OCI-M2 (cell line): Measurements from ENCODE around the gene SEC16A.

Source experiments
- DNase-seq: peaks from one replicate; lab custom pipeline; 2025; ENCODE audit not compliant: unreplicated experiment; lab: John Stamatoyannopoulos, UW

The SEC16A gene

DNA sequence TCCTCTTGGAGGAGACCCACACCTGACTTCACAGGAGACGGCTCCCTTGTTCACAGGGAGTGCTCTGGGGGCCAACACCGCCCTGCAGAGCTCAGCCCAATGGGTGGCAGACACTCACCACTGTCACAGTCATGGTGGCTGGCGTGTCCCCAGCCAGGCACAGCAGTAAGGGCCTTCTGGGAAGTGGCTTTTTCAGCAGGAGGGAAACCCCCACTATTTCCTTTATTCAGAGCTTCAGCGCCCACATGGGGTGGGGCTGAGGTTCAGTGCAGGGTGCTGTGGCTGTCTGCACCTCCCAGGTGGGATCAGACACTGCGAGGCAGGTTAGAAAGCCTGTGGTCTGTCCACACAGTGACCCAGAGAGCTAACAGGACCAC, 79.3 kb downstream of the SEC16A start:
- no peak for DNase-seq

DNA sequence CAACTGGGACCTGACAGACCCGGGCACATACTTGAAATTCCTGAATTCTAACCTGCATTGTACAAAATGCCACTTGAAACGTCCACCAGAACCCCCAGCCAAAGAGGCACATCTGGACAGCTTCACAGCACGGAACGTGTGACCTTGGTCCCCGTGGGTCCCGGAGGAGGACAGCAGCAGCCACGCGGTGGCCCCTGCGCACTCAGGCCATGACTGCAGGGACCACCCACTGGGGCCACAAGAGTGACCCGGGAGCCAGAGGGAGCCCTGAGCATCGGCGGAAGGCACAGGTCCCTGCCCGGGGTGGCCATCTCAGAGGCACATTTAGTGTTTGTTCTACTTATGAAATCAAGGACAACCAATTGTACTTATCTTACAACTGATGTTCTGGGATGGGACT, 80.8 kb downstream of the SEC16A start:
- no peak for DNase-seq

DNA sequence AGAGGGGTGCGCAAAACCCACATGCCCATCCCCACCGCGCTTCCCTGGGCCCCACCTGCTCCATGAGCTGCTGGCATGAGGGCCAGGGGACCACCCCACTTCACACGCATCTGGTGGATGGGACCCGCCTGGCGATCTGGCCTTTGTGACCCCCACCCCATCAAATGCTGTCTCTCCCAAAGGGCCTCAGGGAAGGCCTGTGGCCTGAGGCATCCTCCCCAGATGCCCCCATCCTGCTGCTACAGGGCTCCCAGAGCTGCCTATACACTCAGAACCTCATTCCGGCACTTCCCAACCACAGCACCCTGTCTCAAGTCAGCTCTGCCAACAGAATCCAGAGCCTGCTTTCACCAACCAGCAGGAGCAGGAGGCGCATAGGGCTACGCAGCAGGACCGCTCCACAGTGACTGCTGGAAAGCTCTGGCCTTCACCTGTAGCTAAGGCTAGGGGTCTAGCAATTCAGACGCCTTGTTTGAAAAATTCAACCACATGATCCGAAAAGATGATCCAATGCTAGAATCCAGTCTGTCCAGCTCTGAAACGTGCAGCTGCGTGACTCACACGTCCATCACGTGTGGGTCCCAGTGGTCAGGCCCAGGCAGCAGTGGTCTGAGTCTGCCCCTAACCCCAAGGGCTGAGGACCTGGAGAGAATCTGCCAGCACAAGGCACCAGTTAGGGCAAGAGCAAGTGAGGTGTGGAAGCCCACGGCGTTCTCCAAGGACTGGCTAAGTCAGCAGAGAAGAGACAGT, 81.5 kb downstream of the SEC16A start:
- DNase-seq, result no peak

DNA sequence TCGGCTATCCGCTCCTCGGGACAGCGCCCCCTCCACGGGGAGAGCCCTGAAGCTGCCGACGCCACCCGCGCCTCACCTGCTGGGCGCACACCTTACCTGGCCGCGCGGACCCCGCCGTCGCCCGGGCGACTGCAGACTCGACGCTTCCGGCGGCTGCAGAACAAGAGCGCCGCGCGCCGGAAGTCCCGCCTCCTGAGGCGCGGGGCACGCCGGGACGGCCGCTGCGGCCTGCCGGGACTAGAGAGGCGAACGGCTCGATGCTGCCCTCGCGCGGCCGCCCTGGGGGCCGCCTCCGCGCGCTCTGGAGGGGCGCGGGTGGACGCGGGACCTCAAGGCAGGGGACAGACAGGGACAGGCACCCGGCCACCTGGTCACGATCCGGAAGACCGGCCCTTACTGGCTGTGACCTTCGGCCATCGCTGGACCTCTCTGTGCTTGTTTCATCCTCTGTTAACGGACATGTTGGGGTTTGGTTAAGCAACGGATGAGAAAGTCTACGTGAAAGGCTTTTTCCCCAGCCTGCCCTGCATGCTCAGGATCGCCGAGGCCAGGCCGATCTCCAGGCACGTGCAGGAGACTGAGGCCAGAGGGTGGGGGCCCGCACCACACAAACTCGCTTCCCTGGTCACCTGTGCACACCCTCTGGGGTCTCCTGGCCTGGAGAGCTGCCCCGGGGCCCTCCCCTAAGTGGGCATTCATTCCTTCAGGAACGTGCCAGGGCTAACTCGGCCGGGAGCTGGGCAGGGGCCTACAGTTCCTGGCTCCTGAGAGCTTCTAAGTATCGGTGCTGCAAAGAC, 82.6 kb downstream of the SEC16A start, which contains the start of gene SNAPC4:
Gene SNAPC4, minus strand, starts transcription at position 133 of the 797 bp plus-strand sequence. CDS start 1,742 bp downstream, outside the sequence.
- peak; percentile 63 for DNase-seq

DNA sequence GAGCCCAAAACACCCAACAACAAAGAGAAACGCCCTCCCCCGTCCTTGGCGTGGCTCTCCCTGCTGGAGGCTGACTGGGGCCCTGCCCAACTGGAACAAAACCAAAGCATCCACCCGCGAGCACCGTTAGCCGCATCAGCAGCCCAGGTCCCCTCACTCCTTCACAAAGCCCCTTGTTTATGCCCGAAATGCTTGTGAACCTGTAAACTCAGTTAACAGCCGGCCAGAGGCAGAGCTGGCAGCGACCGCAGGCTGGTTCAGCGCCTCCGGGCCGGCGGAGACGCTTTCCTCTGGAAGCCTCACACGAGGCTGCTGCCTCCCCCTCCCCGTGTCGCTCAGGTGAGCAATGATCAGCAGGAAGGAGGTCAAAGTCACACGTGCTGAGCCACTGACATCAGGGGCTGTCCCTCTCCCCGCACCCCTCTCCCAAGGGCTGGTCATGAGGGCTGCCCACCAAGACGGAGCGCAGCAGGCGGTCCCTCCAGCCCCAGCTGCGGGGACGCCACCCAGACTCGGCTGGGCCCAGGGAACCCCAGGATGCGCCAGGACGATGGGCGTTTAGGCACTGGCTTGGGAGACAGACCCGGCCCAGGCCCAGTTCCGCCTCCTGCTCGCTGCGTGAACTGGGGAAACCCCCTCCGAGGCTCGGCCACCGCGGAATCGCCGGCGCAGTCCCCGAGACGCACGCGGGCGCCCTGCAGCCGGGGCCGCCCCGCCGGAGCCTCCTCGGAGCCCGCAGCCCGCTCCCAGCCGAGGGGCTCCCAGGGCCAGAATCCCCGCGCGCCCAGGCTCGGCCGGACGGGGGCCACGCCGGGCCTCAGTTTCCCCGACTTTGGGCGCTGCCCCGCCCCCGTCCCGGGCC, 83.4 kb downstream of the SEC16A start:
- DNase-seq, result no peak

DNA sequence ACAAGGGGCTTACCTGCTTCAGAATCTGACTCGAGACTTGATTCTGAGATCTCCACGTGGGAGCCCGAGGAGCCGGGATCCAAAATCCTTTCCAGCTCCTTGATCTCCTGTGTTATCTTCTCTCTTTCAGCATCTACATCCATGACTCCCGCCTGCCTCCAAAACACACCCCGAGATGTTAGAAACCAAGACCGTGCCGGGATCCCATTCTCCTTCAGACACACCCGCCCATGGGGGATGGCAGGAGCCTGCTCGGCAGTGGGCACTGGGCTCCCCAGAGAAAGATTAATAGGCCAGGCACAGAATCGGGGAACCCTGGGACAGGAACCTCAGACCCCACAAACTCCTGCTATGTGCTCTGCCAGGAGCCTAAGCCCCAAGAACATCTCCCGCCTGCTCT, 84.6 kb downstream of the SEC16A start:
- DNase-seq, result no peak

DNA sequence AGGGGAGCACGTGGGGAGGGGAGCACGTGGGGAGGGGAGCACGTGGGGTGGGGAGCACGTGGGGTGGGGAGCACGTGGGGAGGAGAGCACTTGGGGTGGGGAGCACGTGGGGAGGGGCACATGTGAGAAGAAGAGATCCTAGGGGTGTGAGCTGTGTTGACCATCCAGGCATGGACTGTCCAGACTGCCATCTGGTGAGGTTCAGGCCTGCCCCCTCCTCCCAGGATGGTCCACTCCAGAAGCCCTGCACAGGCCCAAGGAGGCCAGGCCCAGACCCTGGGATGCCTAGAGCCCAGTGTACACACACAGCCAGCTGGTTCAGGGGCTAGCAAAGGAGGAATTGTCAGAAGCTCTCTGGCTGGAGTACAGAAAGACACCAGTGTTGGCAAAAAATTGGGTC, 85.2 kb downstream of the SEC16A start:
- DNase-seq, result no peak

DNA sequence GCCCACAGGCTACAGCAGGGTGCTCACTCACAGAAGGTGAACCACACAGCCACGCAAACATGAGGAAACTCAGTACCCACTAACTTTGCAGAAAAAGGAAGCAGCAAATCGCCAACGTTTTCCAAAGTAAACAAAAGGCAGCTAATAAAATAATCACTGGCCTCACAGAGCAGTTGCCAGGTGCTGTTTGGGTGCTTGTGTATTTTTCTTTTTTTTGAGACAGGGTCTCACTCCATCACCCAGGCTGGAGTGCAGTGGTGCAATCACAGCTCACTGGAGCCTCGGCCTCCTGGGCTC, 86.7 kb downstream of the SEC16A start:
- no peak for DNase-seq

DNA sequence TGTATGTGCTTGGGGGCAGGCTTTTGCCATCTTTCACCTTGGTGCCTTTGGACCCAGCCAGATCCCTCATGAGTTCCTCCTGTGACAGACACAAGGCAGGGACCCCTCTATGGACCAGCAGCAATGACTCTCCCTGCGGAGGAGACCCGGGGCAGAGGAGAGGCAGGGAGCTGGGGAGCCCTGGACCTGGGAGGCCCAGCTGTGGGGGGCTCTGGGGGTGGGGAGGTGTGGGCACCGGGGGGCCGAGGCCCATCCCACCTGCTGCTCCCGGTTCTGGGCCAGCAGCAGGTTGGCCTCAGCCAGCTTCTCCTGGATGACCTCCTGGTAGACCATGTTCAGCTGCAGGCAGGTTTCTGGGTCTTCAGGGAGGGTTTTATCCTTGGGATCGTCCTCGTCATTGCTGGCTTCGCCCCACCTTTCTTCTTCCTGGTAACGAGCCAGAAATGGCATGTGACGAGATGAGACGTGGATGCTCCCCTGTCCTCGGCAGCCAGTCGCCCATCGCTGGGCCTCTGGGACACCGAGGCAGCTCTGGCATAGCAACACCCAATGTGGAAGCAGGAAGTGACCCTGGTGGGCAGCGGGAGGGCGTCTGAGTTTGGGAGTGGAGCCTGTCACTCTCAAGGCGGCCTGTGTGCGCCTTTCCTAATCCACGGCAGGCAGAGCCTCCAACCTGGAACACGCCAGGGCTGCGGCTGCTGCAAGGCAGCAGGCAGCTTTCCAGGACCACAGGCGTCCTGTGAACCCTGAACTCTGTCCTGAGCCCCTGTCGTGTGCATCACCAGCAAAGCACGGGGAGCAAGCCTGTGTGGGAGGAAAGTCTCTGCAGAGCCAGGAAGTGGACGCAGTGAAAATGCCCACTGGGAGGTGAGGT, 87.3 kb downstream of the SEC16A start:
- DNase-seq, result no peak

DNA sequence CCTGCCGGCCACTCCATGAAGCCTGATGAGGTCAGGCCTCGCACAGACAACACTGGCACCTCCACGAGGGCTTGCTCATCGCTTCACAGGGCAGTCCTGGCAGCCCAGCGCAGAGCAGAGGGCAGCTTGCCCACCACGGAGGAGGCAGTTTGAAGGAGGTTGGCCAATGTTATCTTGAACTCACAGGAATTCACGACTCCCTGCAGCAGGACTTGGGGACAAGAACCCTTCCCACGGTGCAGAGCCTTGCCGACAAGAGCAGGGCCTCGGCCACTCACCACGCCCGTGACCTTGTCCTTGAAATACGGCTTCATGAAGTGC, 87.9 kb downstream of the SEC16A start:
- DNase-seq, result no peak

DNA sequence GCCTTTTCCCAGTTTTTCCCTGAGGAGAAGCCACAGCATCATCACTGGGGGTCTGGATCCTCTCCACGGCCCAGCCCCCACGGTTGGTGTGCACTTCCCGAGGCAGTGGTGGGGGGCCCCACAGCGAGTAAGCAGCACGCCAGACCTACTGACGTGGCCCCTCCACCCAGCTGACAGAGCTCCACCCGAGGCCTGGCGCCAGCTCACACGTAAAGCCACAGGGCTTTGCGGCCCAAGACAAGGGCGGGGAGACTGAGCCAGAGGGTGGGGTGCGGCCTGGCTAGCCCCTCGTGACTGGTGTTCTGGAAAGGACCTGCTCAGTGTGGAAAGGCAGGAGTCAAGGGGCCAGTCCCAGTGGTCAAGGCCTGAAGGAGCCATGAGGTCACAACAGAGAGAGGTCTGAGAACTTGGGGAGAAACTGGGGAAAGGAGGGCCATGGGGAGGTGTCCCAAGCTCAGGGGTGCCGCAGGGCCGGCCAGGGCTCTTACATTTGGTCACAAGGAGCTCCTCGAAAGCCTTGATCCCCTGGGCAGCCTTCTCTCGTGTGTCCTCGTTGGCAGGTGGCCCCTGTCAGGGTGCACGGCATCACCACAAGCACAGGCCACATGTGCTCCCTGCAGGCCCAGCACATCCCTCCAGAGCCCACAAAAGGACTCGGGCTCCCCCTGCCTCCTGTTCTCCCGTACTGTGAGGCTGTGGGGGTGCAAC, 88.4 kb downstream of the SEC16A start:
- DNase-seq, result no peak

DNA sequence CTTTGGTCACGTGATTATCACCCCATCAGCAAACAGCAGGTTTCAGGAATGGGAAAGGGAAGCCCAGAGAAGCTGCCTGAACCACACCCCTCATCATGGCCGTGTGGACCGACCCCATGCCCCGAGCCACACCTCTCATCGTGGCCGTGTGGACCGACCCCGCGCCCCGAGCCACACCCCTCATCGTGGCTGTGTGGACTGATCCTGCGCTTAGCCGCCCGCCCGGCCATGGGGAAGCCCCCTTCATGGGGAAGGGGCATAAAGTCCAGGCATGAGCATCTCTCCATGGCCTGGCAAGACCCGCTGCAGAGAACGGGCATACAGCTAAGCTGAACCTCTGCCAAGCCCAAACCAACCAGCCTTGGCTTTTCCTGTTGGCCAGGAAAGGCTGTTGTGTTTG, 89.3 kb downstream of the SEC16A start:
- DNase-seq, result no peak

DNA sequence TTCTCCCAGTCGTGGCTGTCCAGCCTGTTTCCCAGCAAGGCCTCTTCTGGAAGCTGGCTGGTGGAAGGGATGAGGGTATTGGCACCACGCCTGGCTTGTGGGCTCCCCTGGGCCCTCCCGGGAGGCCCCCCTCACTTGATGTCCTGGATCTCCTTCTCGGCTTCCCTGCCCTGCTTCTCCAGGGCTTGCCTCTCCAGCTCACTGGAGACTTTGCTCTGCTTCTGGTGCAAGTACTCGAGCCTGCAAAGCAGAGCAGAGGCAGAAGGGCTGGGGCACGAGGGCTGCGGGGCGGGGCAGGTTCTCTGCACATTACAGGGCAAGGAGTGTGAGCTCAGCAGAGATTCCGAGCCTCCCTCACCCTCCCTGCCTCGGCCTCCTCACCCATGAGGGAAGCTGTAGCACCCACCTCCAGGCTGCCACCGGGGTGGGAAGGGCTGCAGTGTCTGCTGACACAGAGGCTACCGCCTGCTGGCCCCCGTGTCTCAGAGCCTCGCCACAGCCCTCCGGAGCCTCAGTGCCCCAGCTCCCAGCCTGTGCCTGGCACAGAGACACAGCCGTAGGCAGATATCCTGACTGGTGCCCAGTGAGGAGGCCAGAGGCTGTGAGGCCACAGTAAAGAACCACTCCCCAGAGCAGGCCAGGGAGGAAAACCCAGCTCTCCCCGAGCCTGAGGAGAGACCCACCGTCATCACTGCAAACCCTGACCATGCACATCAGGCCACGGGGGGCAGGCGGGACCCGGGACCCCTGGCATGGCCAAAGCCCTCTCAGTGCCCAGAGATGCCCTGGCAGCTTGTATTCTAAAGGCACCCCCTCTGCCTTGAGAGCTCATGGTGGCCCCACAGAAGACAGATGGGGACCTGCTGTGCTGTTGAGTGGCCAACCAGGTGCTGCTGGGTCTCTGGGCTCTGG, 90.0 kb downstream of the SEC16A start:
- DNase-seq, result no peak

DNA sequence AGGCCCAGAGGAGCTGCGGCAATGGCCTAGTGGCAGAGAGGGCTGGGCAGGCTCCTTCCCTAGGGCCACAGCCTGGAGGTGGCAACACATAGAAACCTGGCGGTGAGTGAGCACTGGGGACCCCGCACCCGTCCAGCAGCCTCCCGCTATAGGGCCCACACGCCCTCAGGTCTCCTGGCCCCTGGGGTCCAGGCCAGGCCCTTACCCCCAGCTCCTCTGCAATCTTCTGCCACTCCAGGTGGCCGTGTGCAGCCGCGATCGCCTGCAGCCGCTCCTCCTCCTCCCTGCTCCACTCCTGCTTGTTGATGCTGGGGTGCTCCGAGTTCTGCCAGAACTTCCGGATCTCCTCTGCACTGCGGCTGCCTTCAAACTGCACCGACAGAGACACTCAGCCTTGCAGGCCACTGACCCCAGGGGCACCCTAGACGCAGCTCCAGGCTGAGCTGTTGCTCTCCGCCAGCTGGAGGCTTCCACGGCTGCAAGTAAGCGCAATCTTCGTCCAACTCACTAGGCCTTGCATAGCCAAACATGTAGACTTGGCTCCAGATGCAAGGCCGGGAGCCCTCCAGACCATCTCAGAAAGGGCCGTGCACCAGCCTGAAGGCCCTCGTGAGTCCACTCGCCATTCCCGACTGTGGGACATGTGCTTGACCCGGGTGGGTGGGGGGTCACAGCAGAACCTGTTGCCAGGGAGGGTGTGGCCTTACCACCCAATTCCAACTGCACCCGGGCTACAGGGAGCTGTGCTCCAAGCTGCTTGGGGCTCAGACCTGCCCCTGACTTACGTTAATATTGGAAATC, 90.9 kb downstream of the SEC16A start:
- no peak for DNase-seq
